ENCODE measurements around the gene DVL2. TPM values are rescaled to one million over a fixed set of nuclear protein-coding genes. Genes with fewer than 3 reads are reported as not detected.

The DVL2 gene
- total and polyA plus RNA-seq, 2 of the 13 experiments (the other 11 are each of a cell fraction or from before 2014, with no cell fraction given), result 5.7 to 38.2 TPM

- TF ChIP-seq PHF8 (CRISPR knock-in tag; IDR thresholded peaks at IDR 0.05) (peak; percentile 28; the same call in 1 of the 2 replicates), HMG20B (CRISPR knock-in tag; conservative IDR thresholded peaks at IDR 0.05) (no peak; the same call in 1 of the 2 replicates), ASH2L (IDR thresholded peaks at IDR 0.05; ENCODE audit: insufficient read length, low read depth, low read length) (peak; percentile 93), ARNT2 (CRISPR knock-in tag; IDR thresholded peaks at IDR 0.05; ENCODE audit: low read depth) (peak; percentile 29), SNAPC5 (CRISPR knock-in tag; IDR thresholded peaks at IDR 0.05; ENCODE audit: borderline replicate concordance) (no peak), ZFY (CRISPR knock-in tag; IDR thresholded peaks at IDR 0.05) (peak; percentile 46; the same call in 1 of the 2 replicates), IKZF4 (CRISPR knock-in tag; IDR thresholded peaks at IDR 0.05; ENCODE audit: borderline replicate concordance, low read depth, not compliant biosample characterization) (no peak), MXD4 (CRISPR knock-in tag; IDR thresholded peaks at IDR 0.05) (peak; percentile 68; the same call in 1 of the 2 replicates), TCF12 (IDR thresholded peaks at IDR 0.05) (no peak), TCF12 (CRISPR knock-in tag; IDR thresholded peaks at IDR 0.05) (no peak; the same call in 1 of the 2 replicates), ZFP62 (CRISPR knock-in tag; IDR thresholded peaks at IDR 0.05) (no peak), FOXO4 (CRISPR knock-in tag; conservative IDR thresholded peaks at IDR 0.05) (no peak), ATF1 (CRISPR knock-in tag; IDR thresholded peaks at IDR 0.05) (peak; percentile 77), ZNF775 (CRISPR knock-in tag; IDR thresholded peaks at IDR 0.05; ENCODE audit: borderline replicate concordance) (no peak; the same call in 1 of the 2 replicates), KAT7 (CRISPR knock-in tag; IDR thresholded peaks at IDR 0.05; ENCODE audit: borderline replicate concordance) (no peak; the same call in 1 of the 2 replicates), CHD2 (IDR thresholded peaks at IDR 0.05; ENCODE audit: low read depth, low read length) (peak; percentile 84)
- TF ChIP-seq, protein P1, sequence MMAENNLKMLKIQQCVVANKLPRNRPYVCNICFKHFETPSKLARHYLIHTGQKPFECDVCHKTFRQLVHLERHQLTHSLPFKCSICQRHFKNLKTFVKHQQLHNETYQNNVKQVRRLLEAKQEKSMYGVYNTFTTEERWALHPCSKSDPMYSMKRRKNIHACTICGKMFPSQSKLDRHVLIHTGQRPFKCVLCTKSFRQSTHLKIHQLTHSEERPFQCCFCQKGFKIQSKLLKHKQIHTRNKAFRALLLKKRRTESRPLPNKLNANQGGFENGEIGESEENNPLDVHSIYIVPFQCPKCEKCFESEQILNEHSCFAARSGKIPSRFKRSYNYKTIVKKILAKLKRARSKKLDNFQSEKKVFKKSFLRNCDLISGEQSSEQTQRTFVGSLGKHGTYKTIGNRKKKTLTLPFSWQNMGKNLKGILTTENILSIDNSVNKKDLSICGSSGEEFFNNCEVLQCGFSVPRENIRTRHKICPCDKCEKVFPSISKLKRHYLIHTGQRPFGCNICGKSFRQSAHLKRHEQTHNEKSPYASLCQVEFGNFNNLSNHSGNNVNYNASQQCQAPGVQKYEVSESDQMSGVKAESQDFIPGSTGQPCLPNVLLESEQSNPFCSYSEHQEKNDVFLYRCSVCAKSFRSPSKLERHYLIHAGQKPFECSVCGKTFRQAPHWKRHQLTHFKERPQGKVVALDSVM (CRISPR knock-in tag; IDR thresholded peaks at IDR 0.05), result 0 out of 2 replicates have a peak, but pooled peaks have one; percentile 30
- TF ChIP-seq, protein P2, sequence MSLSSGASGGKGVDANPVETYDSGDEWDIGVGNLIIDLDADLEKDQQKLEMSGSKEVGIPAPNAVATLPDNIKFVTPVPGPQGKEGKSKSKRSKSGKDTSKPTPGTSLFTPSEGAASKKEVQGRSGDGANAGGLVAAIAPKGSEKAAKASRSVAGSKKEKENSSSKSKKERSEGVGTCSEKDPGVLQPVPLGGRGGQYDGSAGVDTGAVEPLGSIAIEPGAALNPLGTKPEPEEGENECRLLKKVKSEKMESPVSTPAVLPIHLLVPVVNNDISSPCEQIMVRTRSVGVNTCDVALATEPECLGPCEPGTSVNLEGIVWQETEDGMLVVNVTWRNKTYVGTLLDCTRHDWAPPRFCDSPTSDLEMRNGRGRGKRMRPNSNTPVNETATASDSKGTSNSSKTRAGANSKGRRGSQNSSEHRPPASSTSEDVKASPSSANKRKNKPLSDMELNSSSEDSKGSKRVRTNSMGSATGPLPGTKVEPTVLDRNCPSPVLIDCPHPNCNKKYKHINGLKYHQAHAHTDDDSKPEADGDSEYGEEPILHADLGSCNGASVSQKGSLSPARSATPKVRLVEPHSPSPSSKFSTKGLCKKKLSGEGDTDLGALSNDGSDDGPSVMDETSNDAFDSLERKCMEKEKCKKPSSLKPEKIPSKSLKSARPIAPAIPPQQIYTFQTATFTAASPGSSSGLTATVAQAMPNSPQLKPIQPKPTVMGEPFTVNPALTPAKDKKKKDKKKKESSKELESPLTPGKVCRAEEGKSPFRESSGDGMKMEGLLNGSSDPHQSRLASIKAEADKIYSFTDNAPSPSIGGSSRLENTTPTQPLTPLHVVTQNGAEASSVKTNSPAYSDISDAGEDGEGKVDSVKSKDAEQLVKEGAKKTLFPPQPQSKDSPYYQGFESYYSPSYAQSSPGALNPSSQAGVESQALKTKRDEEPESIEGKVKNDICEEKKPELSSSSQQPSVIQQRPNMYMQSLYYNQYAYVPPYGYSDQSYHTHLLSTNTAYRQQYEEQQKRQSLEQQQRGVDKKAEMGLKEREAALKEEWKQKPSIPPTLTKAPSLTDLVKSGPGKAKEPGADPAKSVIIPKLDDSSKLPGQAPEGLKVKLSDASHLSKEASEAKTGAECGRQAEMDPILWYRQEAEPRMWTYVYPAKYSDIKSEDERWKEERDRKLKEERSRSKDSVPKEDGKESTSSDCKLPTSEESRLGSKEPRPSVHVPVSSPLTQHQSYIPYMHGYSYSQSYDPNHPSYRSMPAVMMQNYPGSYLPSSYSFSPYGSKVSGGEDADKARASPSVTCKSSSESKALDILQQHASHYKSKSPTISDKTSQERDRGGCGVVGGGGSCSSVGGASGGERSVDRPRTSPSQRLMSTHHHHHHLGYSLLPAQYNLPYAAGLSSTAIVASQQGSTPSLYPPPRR (CRISPR knock-in tag; IDR thresholded peaks at IDR 0.05; ENCODE audit: borderline replicate concordance), result peak; percentile 28; the same call in 1 of the 2 replicates
- TF ChIP-seq, protein P3, sequence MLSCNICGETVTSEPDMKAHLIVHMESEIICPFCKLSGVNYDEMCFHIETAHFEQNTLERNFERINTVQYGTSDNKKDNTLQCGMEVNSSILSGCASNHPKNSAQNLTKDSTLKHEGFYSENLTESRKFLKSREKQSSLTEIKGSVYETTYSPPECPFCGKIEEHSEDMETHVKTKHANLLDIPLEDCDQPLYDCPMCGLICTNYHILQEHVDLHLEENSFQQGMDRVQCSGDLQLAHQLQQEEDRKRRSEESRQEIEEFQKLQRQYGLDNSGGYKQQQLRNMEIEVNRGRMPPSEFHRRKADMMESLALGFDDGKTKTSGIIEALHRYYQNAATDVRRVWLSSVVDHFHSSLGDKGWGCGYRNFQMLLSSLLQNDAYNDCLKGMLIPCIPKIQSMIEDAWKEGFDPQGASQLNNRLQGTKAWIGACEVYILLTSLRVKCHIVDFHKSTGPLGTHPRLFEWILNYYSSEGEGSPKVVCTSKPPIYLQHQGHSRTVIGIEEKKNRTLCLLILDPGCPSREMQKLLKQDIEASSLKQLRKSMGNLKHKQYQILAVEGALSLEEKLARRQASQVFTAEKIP (CRISPR knock-in tag; IDR thresholded peaks at IDR 0.05; ENCODE audit: borderline replicate concordance), result no peak
Measured at GRCh38 chr17:7242717-7243452, 8.6 kb upstream of the DVL2 start (continued).

All from HepG2 (cell line).